ENCODE data around the gene LAMA3. TPM values are rescaled to one million over a fixed set of nuclear protein-coding genes. Genes with fewer than 3 reads are reported as not detected.

LAMA3 gene
- total and polyA plus RNA-seq, 10 of the 15 experiments (the other 5 are each of a cell fraction or from before 2014, with no cell fraction given), result 0.37 to 6.5 (median 5.4) TPM

DNA sequence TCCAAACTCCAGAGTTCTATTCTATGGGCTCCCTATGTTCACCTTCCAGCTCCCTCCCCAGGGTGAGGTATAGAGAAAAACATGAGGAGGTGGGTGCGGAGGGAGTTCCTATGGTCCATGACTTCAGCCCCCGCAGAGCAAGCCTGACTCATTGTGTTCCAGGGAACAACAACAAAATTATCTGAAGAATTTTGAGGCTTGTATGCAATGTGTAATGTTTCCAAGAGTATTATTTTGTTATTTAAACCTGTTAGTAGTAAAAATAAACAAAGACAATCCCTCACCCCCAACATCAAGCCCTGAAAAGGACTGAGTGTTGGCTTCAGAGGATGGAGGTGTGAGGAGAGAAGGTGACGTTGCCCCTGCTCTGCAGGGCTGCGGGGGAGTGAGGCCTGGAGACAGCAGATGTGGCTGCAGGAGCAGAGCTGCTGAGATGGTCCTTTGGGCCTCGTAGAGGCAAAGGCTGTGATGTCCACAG is 29.0 kb downstream of the LAMA3 start:
- POLR2A ChIA-PET, result no interaction called here

GRCh38 chr18:23718731-23719130 is 29.5 kb downstream of the LAMA3 start:
- no peak for FAIRE-seq
- Histone ChIP-seq H3K4me2 (ENCODE audit: control insufficient read depth, insufficient read depth) (no peak overlapping the region), H2AFZ (ENCODE audit: control insufficient read depth, low read depth, low read length) (no peak overlapping the region), H3K36me3 (ENCODE audit: control insufficient read depth in 2 of 2, insufficient read depth in 2 of 2, low read length in 1 of 2) (no peaks in the 10 kb centered on the region), H4K20me1 (ENCODE audit: control insufficient read depth, insufficient read depth) (no peaks in the 10 kb centered on the region), H3K79me2 (ENCODE audit: control insufficient read depth, insufficient read depth, low read length) (no peaks in the 10 kb centered on the region), H3K27ac (ENCODE audit: control insufficient read depth, insufficient read depth) (no peak overlapping the region), H3K4me3 (no peak overlapping the region), H3K27me3 (replicated peaks in 1 of 2; ENCODE audit: control insufficient read depth in 2 of 2, insufficient read depth in 2 of 2, low read length in 1 of 2) (no peaks in the 10 kb centered on the region), H3K9ac (ENCODE audit: control insufficient read depth, insufficient read depth, low read length) (no peak overlapping the region), H3K4me1 (ENCODE audit: control insufficient read depth, insufficient read depth, low read length) (no peaks in the 10 kb centered on the region), H3K9me3 (replicated peaks; ENCODE audit: control insufficient read depth, insufficient read depth, low read length) (no peaks in the 10 kb centered on the region)
- 44% methylated on average over 2 of the region's 2 CpGs for WGBS (ENCODE audit: insufficient coverage, insufficient replicate concordance, low lambda C conversion rate, missing lambda C conversion rate)
- no peak for DNase-seq (ENCODE audit: low read depth, low spot score)
- BruUV-seq (replicated peaks), result no TSS peak
- TF ChIP-seq, protein P1, sequence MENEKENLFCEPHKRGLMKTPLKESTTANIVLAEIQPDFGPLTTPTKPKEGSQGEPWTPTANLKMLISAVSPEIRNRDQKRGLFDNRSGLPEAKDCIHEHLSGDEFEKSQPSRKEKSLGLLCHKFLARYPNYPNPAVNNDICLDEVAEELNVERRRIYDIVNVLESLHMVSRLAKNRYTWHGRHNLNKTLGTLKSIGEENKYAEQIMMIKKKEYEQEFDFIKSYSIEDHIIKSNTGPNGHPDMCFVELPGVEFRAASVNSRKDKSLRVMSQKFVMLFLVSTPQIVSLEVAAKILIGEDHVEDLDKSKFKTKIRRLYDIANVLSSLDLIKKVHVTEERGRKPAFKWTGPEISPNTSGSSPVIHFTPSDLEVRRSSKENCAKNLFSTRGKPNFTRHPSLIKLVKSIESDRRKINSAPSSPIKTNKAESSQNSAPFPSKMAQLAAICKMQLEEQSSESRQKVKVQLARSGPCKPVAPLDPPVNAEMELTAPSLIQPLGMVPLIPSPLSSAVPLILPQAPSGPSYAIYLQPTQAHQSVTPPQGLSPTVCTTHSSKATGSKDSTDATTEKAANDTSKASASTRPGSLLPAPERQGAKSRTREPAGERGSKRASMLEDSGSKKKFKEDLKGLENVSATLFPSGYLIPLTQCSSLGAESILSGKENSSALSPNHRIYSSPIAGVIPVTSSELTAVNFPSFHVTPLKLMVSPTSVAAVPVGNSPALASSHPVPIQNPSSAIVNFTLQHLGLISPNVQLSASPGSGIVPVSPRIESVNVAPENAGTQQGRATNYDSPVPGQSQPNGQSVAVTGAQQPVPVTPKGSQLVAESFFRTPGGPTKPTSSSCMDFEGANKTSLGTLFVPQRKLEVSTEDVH (IDR thresholded peaks at IDR 0.05; ENCODE audit: low read depth, partially characterized antibody), result no peak
- TF ChIP-seq POLR2AphosphoS5 (IDR thresholded peaks at IDR 0.05; ENCODE audit: low read length), result no peak
- TF ChIP-seq DPF2 (IDR thresholded peaks at IDR 0.05), result no peak
- TF ChIP-seq, protein P2, sequence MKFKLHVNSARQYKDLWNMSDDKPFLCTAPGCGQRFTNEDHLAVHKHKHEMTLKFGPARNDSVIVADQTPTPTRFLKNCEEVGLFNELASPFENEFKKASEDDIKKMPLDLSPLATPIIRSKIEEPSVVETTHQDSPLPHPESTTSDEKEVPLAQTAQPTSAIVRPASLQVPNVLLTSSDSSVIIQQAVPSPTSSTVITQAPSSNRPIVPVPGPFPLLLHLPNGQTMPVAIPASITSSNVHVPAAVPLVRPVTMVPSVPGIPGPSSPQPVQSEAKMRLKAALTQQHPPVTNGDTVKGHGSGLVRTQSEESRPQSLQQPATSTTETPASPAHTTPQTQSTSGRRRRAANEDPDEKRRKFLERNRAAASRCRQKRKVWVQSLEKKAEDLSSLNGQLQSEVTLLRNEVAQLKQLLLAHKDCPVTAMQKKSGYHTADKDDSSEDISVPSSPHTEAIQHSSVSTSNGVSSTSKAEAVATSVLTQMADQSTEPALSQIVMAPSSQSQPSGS (IDR thresholded peaks at IDR 0.05; ENCODE audit: low read length), result no peak
- TF ChIP-seq SKIL (IDR thresholded peaks at IDR 0.05; ENCODE audit: low read depth, poor library complexity, severe bottlenecking), result no peak
- no peak for TF ChIP-seq SREBF1 (IDR thresholded peaks at IDR 0.05; ENCODE audit: low read length)
- no peak for TF ChIP-seq ZNF24 (IDR thresholded peaks at IDR 0.05)
- no peak for TF ChIP-seq JUNB (IDR thresholded peaks at IDR 0.05)
- no peak for TF ChIP-seq KAT2A (conservative IDR thresholded peaks at IDR 0.05; ENCODE audit: control insufficient read depth, low read depth, low read length)
- no peak for TF ChIP-seq MAX (IDR thresholded peaks at IDR 0.05; ENCODE audit: low read depth, low read length)
- no peak for TF ChIP-seq SRF (IDR thresholded peaks at IDR 0.05; ENCODE audit: low read depth in 2 of 2, low read length in 2 of 2)
- CTCF ChIA-PET, result no interaction called here
- POLR2A ChIA-PET, result no interaction called here
- RAD21 ChIA-PET (ENCODE audit: unreplicated experiment), result no interaction called here
- ATAC-seq, result no peak
- intact Hi-C loops (cut with micrococcal nuclease; ENCODE audit: unreplicated experiment), result loop anchor here (10.0 kb wide), 1 partner anchor 196 kb away; no protein-coding TSS in a partner anchor
- in situ Hi-C loops (cut with MboI), result no loop called here
- SMC1A ChIA-PET (ENCODE audit: uncharacterized antibody, unreplicated experiment), result no interaction called here

More for the DNA sequence above, 29.0 kb downstream of the LAMA3 start:
- H3K27ac ChIP-seq (ENCODE audit: control insufficient read depth, insufficient read depth), result no peak overlapping the region
- no peak for DNase-seq (ENCODE audit: low read depth, low spot score)
- RAD21 ChIA-PET (ENCODE audit: unreplicated experiment), result no interaction called here
- no peaks in the 10 kb centered on the region for H3K4me1 ChIP-seq (ENCODE audit: control insufficient read depth, insufficient read depth, low read length)
- H3K4me2 ChIP-seq (ENCODE audit: control insufficient read depth, insufficient read depth), result no peak overlapping the region
- H3K36me3 ChIP-seq (ENCODE audit: control insufficient read depth in 2 of 2, insufficient read depth in 2 of 2, low read length in 1 of 2), result no peaks in the 10 kb centered on the region
- H3K27me3 ChIP-seq (replicated peaks in 1 of 2; ENCODE audit: control insufficient read depth in 2 of 2, insufficient read depth in 2 of 2, low read length in 1 of 2), result no peaks in the 10 kb centered on the region
- H3K9ac ChIP-seq (ENCODE audit: control insufficient read depth, insufficient read depth, low read length), result no peak overlapping the region
- CTCF ChIA-PET, result no interaction called here
- no peaks in the 10 kb centered on the region for H3K9me3 ChIP-seq (replicated peaks; ENCODE audit: control insufficient read depth, insufficient read depth, low read length)
- SMC1A ChIA-PET (ENCODE audit: uncharacterized antibody, unreplicated experiment), result no interaction called here
- H3K79me2 ChIP-seq (ENCODE audit: control insufficient read depth, insufficient read depth, low read length), result no peaks in the 10 kb centered on the region
- BruUV-seq (replicated peaks), result no TSS peak
- FAIRE-seq, result no peak
- H2AFZ ChIP-seq (ENCODE audit: control insufficient read depth, low read depth, low read length), result no peak overlapping the region
- no peak for ATAC-seq
- no peak overlapping the region for H3K4me3 ChIP-seq
- 56% methylated on average over 5 of the region's 5 CpGs for WGBS (ENCODE audit: insufficient coverage, insufficient replicate concordance, low lambda C conversion rate, missing lambda C conversion rate)
- no peak for TF ChIP-seq RFX5 (IDR thresholded peaks at IDR 0.05; ENCODE audit: low read depth, low read length)
- TF ChIP-seq ZNF24 (IDR thresholded peaks at IDR 0.05), result no peak
- in situ Hi-C loops (cut with MboI), result no loop called here
- intact Hi-C loops (cut with micrococcal nuclease; ENCODE audit: unreplicated experiment), result loop anchor here (10.0 kb wide), 1 partner anchor 197 kb away; no protein-coding TSS in a partner anchor
- no peaks in the 10 kb centered on the region for H4K20me1 ChIP-seq (ENCODE audit: control insufficient read depth, insufficient read depth)

All from GM12878 (cell line).